ENCODE data around the gene PBX2.
"Not testable (repeated sequence)": the region's sequence is repeated elsewhere in the genome, so short reads cannot be mapped to it uniquely, and the experiment has no call there.

The PBX2 gene

GRCh38 chr6:32151863-32152768 is 37.9 kb downstream of the PBX2 start, which contains the start of gene PRRT1:
Gene PRRT1 (minus strand): TSS chr6:32151939. CDS start chr6:32151827, 112 bp downstream.
- H3K4me3 ChIP-seq (ENCODE audit: low read depth, low read length): peak within 1 kb of the TSS; percentile 93

GRCh38 chr6:32151181-32151862 is 38.7 kb downstream of the PBX2 start:
- no peak overlapping the region for H3K4me3 ChIP-seq (ENCODE audit: low read depth, low read length)

- peak overlapping the region; percentile 25 for H3K4me3 ChIP-seq (ENCODE audit: low read depth, low read length)
These were observed 39.8 kb downstream of the PBX2 start for GRCh38 chr6:32149932-32150870.

GRCh38 chr6:32149092-32149755 is 40.8 kb downstream of the PBX2 start:
- peak overlapping the region; percentile 36 for H3K4me3 ChIP-seq (ENCODE audit: low read depth, low read length)

DNA sequence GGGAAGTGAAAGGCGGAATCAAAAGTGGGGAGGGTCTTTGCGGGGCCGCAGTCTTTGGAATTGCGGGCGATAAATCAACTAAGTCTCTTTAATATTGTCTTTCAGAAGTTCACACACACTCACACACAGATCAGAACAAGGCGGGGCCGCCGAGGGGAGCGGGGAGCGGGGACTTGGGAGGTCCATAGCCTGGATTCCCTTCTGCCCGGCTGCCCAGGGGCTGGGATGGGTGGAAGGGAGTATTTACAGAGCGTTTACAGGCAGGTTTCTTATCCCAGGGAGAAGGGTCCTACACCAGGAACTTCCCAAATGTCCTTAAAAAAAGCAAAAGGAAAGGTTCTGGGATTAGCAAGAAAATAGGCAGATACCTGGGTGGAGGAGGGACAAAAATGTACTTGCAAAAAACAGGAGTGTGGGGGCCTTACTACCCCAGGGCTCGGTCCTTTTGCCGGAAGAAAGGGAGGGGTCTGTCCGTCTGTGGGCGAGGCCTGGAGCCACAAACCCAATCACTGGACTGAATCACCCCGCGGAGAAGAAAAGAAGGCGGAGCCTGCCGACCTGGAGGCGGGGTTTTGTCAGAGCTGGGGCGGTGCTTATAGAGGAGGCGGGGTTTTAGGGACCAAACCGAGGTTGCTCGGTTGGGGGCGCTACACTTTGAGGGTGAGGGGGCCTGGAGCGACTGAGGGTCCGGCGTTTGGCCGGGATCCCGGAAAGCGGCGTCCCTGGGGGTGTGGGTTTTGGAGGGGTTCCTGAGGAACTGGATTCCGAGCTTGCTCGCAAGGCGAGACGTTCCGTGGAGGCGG is 41.5 kb downstream of the PBX2 start:
- H3K4me3 ChIP-seq (ENCODE audit: low read depth, low read length): peak overlapping the region; percentile 36

DNA sequence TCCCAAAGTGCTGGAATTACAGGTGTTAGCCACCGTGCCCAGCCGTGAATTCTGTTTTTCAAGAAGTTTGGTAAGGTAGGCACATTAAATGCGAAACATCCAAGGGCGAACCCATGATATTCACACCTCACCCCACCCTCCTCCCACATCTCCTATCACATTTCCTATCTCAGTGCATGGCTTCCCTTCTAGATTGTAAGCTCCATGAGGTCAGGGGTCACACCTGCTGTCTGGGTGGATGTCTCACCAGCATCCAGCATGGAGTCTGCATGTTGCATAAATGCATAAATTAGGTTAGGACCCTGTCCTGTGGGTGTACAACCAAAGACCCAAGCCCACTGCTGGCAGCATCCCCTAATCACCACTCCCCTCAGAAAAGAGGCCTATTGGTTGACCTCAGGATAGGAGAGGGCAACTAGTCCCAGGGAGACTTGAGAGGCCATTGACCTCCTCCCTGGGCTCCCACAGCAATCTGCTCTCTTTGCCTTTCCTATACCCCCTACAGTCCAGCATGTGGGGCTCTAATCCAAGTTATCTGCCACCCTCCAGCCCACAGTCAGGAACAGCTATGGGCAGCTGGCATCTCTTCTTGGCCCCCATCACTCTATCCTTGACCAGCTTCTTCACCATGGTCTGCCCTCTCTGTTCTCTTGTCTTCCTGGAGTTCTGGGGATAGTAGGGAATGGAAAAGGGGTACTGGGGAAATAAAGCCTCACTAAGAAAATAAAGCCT is 42.4 kb downstream of the PBX2 start:
- H3K4me3 ChIP-seq (ENCODE audit: low read depth, low read length): no peak overlapping the region

DNA sequence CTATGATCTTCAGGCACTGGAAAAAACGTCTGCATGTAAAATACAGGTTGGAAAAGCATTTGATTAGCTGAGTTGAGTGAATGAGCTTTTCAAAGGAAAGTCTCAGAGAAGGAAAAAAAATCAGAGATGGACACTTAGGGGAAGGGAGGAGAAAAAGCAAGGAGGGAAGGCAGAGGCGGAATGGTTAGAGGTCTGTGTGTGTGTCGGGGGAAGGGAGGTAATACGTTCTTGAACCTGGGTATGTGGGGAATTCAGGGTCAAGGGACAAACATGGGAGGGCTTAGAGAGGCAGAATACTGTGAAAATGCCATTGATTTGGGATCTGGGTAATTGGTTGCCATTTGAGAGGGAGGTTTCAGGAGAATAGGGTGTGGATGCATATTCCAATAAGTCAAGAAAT is 43.3 kb downstream of the PBX2 start:
- H3K4me3 ChIP-seq (ENCODE audit: low read depth, low read length): no peak overlapping the region

DNA sequence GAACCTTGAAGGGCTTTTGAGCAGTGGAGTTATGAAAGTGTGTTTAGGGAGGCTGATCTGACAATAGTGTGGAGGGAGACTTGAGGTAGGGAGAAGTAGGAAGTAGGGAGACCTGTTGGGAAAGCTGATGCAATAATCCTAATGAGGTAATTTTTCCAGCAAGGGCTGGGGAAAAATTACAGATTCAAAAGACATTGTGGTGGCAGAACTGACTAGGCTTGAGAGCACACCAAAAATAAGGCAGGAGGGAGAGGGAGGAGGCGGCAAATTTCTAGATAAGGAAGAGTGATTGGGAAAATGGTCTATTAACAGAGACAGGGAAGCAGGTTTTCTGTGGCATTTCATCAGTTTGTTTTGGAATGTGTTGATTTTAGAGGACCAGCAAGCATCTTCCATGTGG is 43.7 kb downstream of the PBX2 start:
- no peak overlapping the region for H3K4me3 ChIP-seq (ENCODE audit: low read depth, low read length)

DNA sequence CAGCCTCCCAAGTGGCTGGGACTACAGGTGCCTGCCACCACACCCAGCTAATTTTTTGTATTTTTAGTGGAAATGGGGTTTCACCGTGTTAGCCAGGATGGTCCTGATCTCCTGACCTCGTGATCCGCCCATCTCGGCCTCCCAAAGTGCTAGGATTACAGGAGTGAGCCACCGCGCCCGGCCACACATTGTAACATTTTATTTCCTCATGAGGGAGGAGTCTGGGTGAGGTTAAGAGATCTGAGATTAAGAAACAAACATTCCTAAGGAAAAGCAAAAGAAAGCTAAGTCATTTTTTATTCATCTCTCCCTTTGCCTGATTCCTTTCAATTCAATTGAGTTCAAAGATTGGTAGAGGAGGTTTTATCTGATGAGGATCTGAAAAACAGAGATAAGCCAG is 45.8 kb downstream of the PBX2 start:
- not testable (repeated sequence) for H3K4me3 ChIP-seq (ENCODE audit: low read depth, low read length)

DNA sequence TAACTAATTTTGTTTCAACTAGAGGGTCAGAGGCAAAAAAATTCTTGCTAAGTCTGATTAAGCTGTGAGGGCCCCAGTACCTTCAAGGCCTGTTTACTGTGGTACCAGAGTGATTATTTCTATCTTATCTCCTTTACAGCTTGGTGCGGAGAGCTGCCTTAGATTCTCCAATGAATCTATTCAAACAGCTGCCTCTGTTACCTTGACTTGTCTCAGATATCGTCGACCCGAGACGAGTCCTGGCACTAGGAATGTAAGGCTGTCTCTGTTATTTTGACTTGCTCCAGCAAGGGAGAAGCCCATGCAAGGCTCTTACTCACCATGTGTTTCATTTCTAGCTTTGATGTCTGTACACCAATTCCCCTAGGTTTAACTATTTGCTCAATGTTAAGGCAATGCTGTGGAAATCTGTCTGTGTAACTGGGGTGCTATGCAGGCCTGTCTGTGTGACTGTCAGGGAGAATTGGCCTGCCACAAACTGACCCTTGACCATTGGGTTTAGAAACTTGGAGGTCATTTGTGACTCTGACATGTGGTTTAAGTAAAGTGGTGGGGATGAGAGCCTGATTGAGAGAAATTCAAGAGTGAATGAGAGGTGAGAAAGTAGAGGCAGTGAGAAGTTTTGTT is 49.5 kb downstream of the PBX2 start:
- no peak overlapping the region for H3K4me3 ChIP-seq (ENCODE audit: low read depth, low read length)

DNA sequence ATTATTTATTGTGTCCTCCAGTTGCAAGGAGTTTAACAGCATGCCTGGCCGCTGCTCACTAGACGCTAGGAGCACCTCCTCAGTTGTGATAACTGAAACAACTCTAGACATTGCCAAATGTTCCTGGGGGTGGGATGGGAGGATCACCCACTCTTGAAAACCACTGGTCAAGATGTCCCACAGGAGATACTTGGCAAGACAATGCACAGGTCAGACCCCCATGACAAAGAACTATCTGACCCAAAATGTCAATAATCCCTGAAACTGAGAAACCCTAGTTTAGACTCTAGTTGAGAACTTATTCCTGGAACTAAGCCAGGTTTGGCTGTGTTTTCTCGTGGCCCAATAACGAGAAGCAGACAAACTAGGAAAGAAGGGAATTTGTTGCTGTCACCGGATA is 50.4 kb downstream of the PBX2 start:
- H3K4me3 ChIP-seq (ENCODE audit: low read depth, low read length): no peak overlapping the region

GRCh38 chr6:32137454-32137853 is 52.5 kb downstream of the PBX2 start:
- H3K4me3 ChIP-seq (ENCODE audit: low read depth, low read length): no peak overlapping the region

Measured in iPS-11a (cell line).